Mesenchymal stem cell (in vitro differentiated cells and primary cell): Measurements from ENCODE around the gene DOCK2.

Source experiments
- DNase-seq: peaks from one replicate; pipeline ENCODE4 v3.0.0-alpha.2; 2013
- H2AFZ ChIP-seq: one replicate; pipeline ENCODE4 v1.6.1; 2013; ENCODE audit warnings: low read depth, mild to moderate bottlenecking, control low read depth, inconsistent platforms, low read length, moderate library complexity
- H2AK5ac ChIP-seq: 2 replicates; pipeline ENCODE4 v1.6.1; 2013; ENCODE audit warnings: low read length, moderate library complexity, mild to moderate bottlenecking, inconsistent platforms; ENCODE audit not compliant: severe bottlenecking
- H2BK120ac ChIP-seq: one replicate; pipeline ENCODE4 v1.6.1; 2013; ENCODE audit warnings: low read depth, mild to moderate bottlenecking, inconsistent platforms, low read length, moderate library complexity
- H2BK12ac ChIP-seq, 2 experiments: one replicate each; pipeline ENCODE4 v1.6.1; 2013; ENCODE audit warnings: inconsistent platforms in 2 of 2, low read length in 2 of 2, mild to moderate bottlenecking in 2 of 2, moderate library complexity in 2 of 2, control low read depth in 1 of 2
- H2BK15ac ChIP-seq: one replicate; pipeline ENCODE4 v1.6.1; 2013; ENCODE audit warnings: mild to moderate bottlenecking, low read depth, inconsistent platforms; ENCODE audit not compliant: poor library complexity, severe bottlenecking
- H2BK5ac ChIP-seq: 2 replicates; pipeline ENCODE4 v1.6.1; 2013; ENCODE audit warnings: low read depth, mild to moderate bottlenecking, low read length, control low read depth, inconsistent platforms; ENCODE audit not compliant: poor library complexity, severe bottlenecking
- H3K14ac ChIP-seq, 2 experiments: one replicate each; pipeline ENCODE4 v1.6.1; 2013; ENCODE audit warnings: inconsistent platforms in 2 of 2, low read length in 2 of 2, control low read depth in 1 of 2, mild to moderate bottlenecking in 1 of 2, moderate library complexity in 1 of 2
- H3K18ac ChIP-seq, 2 experiments: one replicate each; pipeline ENCODE4 v1.6.1; 2013; ENCODE audit warnings: inconsistent platforms in 2 of 2, low read length in 2 of 2, control low read depth in 1 of 2, low read depth in 1 of 2, mild to moderate bottlenecking in 1 of 2
- H3K23ac ChIP-seq, 2 experiments: one replicate each; pipeline ENCODE4 v1.6.1; 2013; ENCODE audit warnings: inconsistent platforms in 2 of 2, low read length in 2 of 2, mild to moderate bottlenecking in 2 of 2, moderate library complexity in 2 of 2, control low read depth in 1 of 2
- H3K27ac ChIP-seq: 2 replicates; pipeline ENCODE4 v1.5.1; 2013; ENCODE audit warnings: mild to moderate bottlenecking, moderate library complexity, low read length, control low read depth, inconsistent platforms; ENCODE audit not compliant: poor library complexity, severe bottlenecking
- H3K27me3 ChIP-seq, 2 experiments: 2 replicates each; pipeline versions ENCODE4 v1.6.1 to v1.7.0; 2013; ENCODE audit warnings: low read length in 2 of 2, mild to moderate bottlenecking in 2 of 2, moderate library complexity in 2 of 2, control low read depth in 1 of 2, inconsistent platforms in 1 of 2; ENCODE audit not compliant: control insufficient read depth in 1 of 2, insufficient read depth in 1 of 2
- H3K36me3 ChIP-seq, 2 experiments: 2 replicates each; pipeline versions ENCODE4 v1.6.1 to v1.7.0; 2013; ENCODE audit warnings: low read length in 2 of 2, control low read depth in 1 of 2, inconsistent platforms in 1 of 2, low read depth in 1 of 2, mild to moderate bottlenecking in 1 of 2; ENCODE audit not compliant: insufficient read depth in 2 of 2, control insufficient read depth in 1 of 2
- H3K4ac ChIP-seq, 2 experiments: one replicate each; pipeline ENCODE4 v1.6.1; 2013; ENCODE audit warnings: inconsistent platforms in 2 of 2, low read length in 2 of 2, mild to moderate bottlenecking in 2 of 2, moderate library complexity in 2 of 2, control low read depth in 1 of 2, low read depth in 1 of 2
- H3K4me1 ChIP-seq: 2 replicates; pipeline ENCODE4 v1.6.1; 2013; ENCODE audit warnings: low read depth, low read length, control low read depth; ENCODE audit not compliant: control insufficient read depth, insufficient read depth
- H3K4me2 ChIP-seq: 2 replicates; pipeline ENCODE4 v1.6.1; 2013; ENCODE audit warnings: low read length, mild to moderate bottlenecking, inconsistent platforms; ENCODE audit not compliant: poor library complexity, severe bottlenecking
- H3K4me3 ChIP-seq, 2 experiments: 2 replicates each; pipeline versions ENCODE4 v1.5.1 to v1.7.0; 2013; ENCODE audit warnings: low read length in 2 of 2, mild to moderate bottlenecking in 2 of 2, control low read depth in 1 of 2, low read depth in 1 of 2; ENCODE audit not compliant: insufficient read depth in 1 of 2
- H3K79me1 ChIP-seq: replicated peaks from 2 replicates; pipeline ENCODE4 v1.6.1; 2013; ENCODE audit warnings: mild to moderate bottlenecking, control low read depth, low read length, inconsistent platforms; ENCODE audit not compliant: poor library complexity, severe bottlenecking
- H3K9ac ChIP-seq: 2 replicates; pipeline ENCODE4 v1.7.0; 2013; ENCODE audit warnings: mild to moderate bottlenecking, low read length, moderate library complexity
- H3K9me3 ChIP-seq: 2 replicates; pipeline ENCODE4 v1.7.0; 2013; ENCODE audit warnings: mild to moderate bottlenecking, low read length; ENCODE audit not compliant: control insufficient read depth
- H4K8ac ChIP-seq: one replicate; pipeline ENCODE4 v1.6.1; 2013; ENCODE audit warnings: inconsistent platforms, mild to moderate bottlenecking, low read length, moderate library complexity
- H4K91ac ChIP-seq: one replicate; pipeline ENCODE4 v1.6.1; 2013; ENCODE audit warnings: mild to moderate bottlenecking, low read length, inconsistent platforms
- WGBS: methylation state at CpG from one replicate; pipeline ENCODE4 v1.1.7; 2013; ENCODE audit warnings: mixed read lengths; 5-methylcytosine and 5-hydroxymethylcytosine counted together

Gene DOCK2

GRCh38 chr5:170028124-170028523 lies 391.0 kb downstream of the DOCK2 start:
- Histone ChIP-seq H4K91ac (no peak overlapping the region), H2BK120ac (no peak overlapping the region), H3K4ac (no peak overlapping the region), H3K4me3 (no peak overlapping the region), H3K4me2 (no peak overlapping the region), H3K27me3 (peaks cover 0 to 36% of the 10 kb centered on the region in 2 experiments), H3K9me3 (no peaks in the 10 kb centered on the region), H2BK5ac (no peak overlapping the region), H3K36me3 (no peaks in the 10 kb centered on the region), H2AK5ac (no peak overlapping the region), H3K18ac (no peak overlapping the region), H4K8ac (no peak overlapping the region), H2AFZ (no peak overlapping the region), H3K27ac (no peak overlapping the region), H3K14ac (no peak overlapping the region), H2BK15ac (no peak overlapping the region), H3K79me1 (no peaks in the 10 kb centered on the region), H3K23ac (no peak overlapping the region), H2BK12ac (no peak overlapping the region), H3K9ac (no peak overlapping the region), H3K4me1 (peaks cover 2% of the 10 kb centered on the region)
- DNase-seq: no peak
- WGBS: 69% methylated on average over 2 of the region's 2 CpGs

GRCh38 chr5:170034231-170034630 lies 397.2 kb downstream of the DOCK2 start:
- H2AFZ ChIP-seq: no peak overlapping the region
- H3K79me1 ChIP-seq: no peaks in the 10 kb centered on the region
- H3K18ac ChIP-seq: no peak overlapping the region
- no peak overlapping the region for H2AK5ac ChIP-seq
- H3K9ac ChIP-seq: no peak overlapping the region
- no peak for DNase-seq
- no peaks in the 10 kb centered on the region for H3K9me3 ChIP-seq
- no peaks in the 10 kb centered on the region for H3K4me1 ChIP-seq
- no peak overlapping the region for H3K4ac ChIP-seq
- no peak overlapping the region for H2BK15ac ChIP-seq
- peaks cover 0 to 9% of the 10 kb centered on the region in 2 experiments for H3K27me3 ChIP-seq
- H2BK5ac ChIP-seq: no peak overlapping the region
- H3K4me3 ChIP-seq: peak overlapping the region in 1 of 2 experiments; percentile 18
- no peak overlapping the region for H3K4me2 ChIP-seq
- H3K36me3 ChIP-seq: no peaks in the 10 kb centered on the region
- 90% methylated on average over 10 of the region's 10 CpGs for WGBS
- H3K14ac ChIP-seq: no peak overlapping the region
- H2BK12ac ChIP-seq: no peak overlapping the region
- no peak overlapping the region for H3K23ac ChIP-seq
- H3K27ac ChIP-seq: no peak overlapping the region
- no peak overlapping the region for H4K8ac ChIP-seq
- H2BK120ac ChIP-seq: no peak overlapping the region
- H4K91ac ChIP-seq: no peak overlapping the region

GRCh38 chr5:170038241-170038640 lies 401.2 kb downstream of the DOCK2 start:
- H3K36me3 ChIP-seq: no peaks in the 10 kb centered on the region
- WGBS: 95% methylated on average over 4 of the region's 7 CpGs
- no peak overlapping the region for H3K4ac ChIP-seq

GRCh38 chr5:170039830-170040229 lies 402.8 kb downstream of the DOCK2 start:
- Histone ChIP-seq H3K4me1 (no peaks in the 10 kb centered on the region), H3K9ac (no peak overlapping the region), H3K79me1 (no peaks in the 10 kb centered on the region), H4K91ac (no peak overlapping the region), H3K4ac (no peak overlapping the region), H3K27ac (no peak overlapping the region), H2BK15ac (no peak overlapping the region), H4K8ac (no peak overlapping the region), H3K14ac (no peak overlapping the region), H2AFZ (no peak overlapping the region), H2BK120ac (no peak overlapping the region), H2BK12ac (no peak overlapping the region), H3K23ac (no peak overlapping the region), H3K9me3 (no peaks in the 10 kb centered on the region), H3K27me3 (peaks cover 0 to 27% of the 10 kb centered on the region in 2 experiments), H3K4me2 (no peak overlapping the region), H3K18ac (no peak overlapping the region), H3K36me3 (no peaks in the 10 kb centered on the region), H2AK5ac (no peak overlapping the region), H2BK5ac (no peak overlapping the region), H3K4me3 (no peak overlapping the region)
- no peak for DNase-seq
- WGBS: 93% methylated on average over 2 of the region's 3 CpGs

More at GRCh38 chr5:170038241-170038640, 401.2 kb downstream of the DOCK2 start:
- H3K14ac ChIP-seq: no peak overlapping the region
- no peak overlapping the region for H2AK5ac ChIP-seq
- H3K4me2 ChIP-seq: no peak overlapping the region
- H3K23ac ChIP-seq: no peak overlapping the region
- no peak overlapping the region for H2AFZ ChIP-seq
- H3K4me1 ChIP-seq: no peaks in the 10 kb centered on the region
- no peaks in the 10 kb centered on the region for H3K9me3 ChIP-seq
- H3K4me3 ChIP-seq: no peak overlapping the region
- no peak for DNase-seq
- no peak overlapping the region for H2BK15ac ChIP-seq
- no peaks in the 10 kb centered on the region for H3K79me1 ChIP-seq
- peaks cover 0 to 22% of the 10 kb centered on the region in 2 experiments for H3K27me3 ChIP-seq
- no peak overlapping the region for H2BK120ac ChIP-seq
- no peak overlapping the region for H3K9ac ChIP-seq
- no peak overlapping the region for H3K27ac ChIP-seq
- H2BK12ac ChIP-seq: no peak overlapping the region
- no peak overlapping the region for H2BK5ac ChIP-seq
- H4K8ac ChIP-seq: no peak overlapping the region
- H4K91ac ChIP-seq: no peak overlapping the region
- no peak overlapping the region for H3K18ac ChIP-seq
